ENCODE measurements around the gene CRHR1.

CRHR1 gene

GRCh38 chr17:45758544-45758943 is 25.6 kb upstream of the CRHR1 start:
- DNase-seq (ENCODE audit: low read depth in 2 of 2), result no peak

- DNase-seq (ENCODE audit: low read depth in 2 of 2), result no peak
Measured at GRCh38 chr17:45759761-45760160, 24.4 kb upstream of the CRHR1 start.

GRCh38 chr17:45761957-45762565 is 22.1 kb upstream of the CRHR1 start:
- no peak for DNase-seq (ENCODE audit: low read depth in 2 of 2)

- DNase-seq (ENCODE audit: low read depth in 2 of 2), result no peak
Measured at GRCh38 chr17:45763182-45763581, 20.9 kb upstream of the CRHR1 start.

- DNase-seq (ENCODE audit: low read depth in 2 of 2), result no peak
Measured at GRCh38 chr17:45764479-45764878, 19.6 kb upstream of the CRHR1 start.

- DNase-seq (ENCODE audit: low read depth in 2 of 2), result no peak
Measured at GRCh38 chr17:45768000-45768399, 16.1 kb upstream of the CRHR1 start.

GRCh38 chr17:45770632-45771270 is 13.4 kb upstream of the CRHR1 start:
- no peak for DNase-seq (ENCODE audit: low read depth in 2 of 2)

- DNase-seq (ENCODE audit: low read depth in 2 of 2), result no peak
Measured at GRCh38 chr17:45771271-45771959, 12.7 kb upstream of the CRHR1 start.

- no peak for DNase-seq (ENCODE audit: low read depth in 2 of 2)
Measured at GRCh38 chr17:45775148-45775547, 9.0 kb upstream of the CRHR1 start.

GRCh38 chr17:45775576-45776011 is 8.5 kb upstream of the CRHR1 start:
- DNase-seq (ENCODE audit: low read depth in 2 of 2), result no peak

- no peak for DNase-seq (ENCODE audit: low read depth in 2 of 2)
Measured at GRCh38 chr17:45776896-45777295, 7.2 kb upstream of the CRHR1 start.

- DNase-seq (ENCODE audit: low read depth in 2 of 2), result no peak
Measured at GRCh38 chr17:45777388-45777787, 6.7 kb upstream of the CRHR1 start.

GRCh38 chr17:45780921-45781320 is 3.2 kb upstream of the CRHR1 start:
- DNase-seq (ENCODE audit: low read depth in 2 of 2), result no peak

- no peak for DNase-seq (ENCODE audit: low read depth in 2 of 2)
Measured at GRCh38 chr17:45782889-45783592, 1.1 kb upstream of the CRHR1 start.

GRCh38 chr17:45783593-45784292 is 377 bp upstream of the CRHR1 start:
- no peak for DNase-seq (ENCODE audit: low read depth in 2 of 2)

GRCh38 chr17:45784741-45785479 is 790 bp downstream of the CRHR1 start:
- no peak for DNase-seq (ENCODE audit: low read depth in 2 of 2)

GRCh38 chr17:45785480-45786193 is 1.5 kb downstream of the CRHR1 start:
- no peak for DNase-seq (ENCODE audit: low read depth in 2 of 2)

- no peak for DNase-seq (ENCODE audit: low read depth in 2 of 2)
Measured at GRCh38 chr17:45786349-45786748, 2.2 kb downstream of the CRHR1 start.

GRCh38 chr17:45787044-45787443 is 2.9 kb downstream of the CRHR1 start:
- DNase-seq (ENCODE audit: low read depth in 2 of 2), result no peak

- DNase-seq (ENCODE audit: low read depth in 2 of 2), result no peak
Measured at GRCh38 chr17:45787656-45788055, 3.5 kb downstream of the CRHR1 start.

GRCh38 chr17:45788057-45788456 is 3.9 kb downstream of the CRHR1 start:
- DNase-seq (ENCODE audit: low read depth in 2 of 2), result no peak
